CD14-positive monocyte (primary cell): ENCODE results near the gene IFRD1. TPM values are rescaled to one million over a fixed set of nuclear protein-coding genes. Genes with fewer than 3 reads are reported as not detected.

ENCODE experiments used
- DNase-seq, 3 donors: peaks; one replicate each; pipeline ENCODE4 v3.0.0-alpha.2; 2011 to 2022
- H2AFZ ChIP-seq: 2 replicates; pipeline ENCODE4 v1.6.0; 2012; ENCODE audit warnings: mild to moderate bottlenecking, low read depth, low read length, inconsistent platforms; ENCODE audit not compliant: insufficient read depth, poor library complexity, severe bottlenecking
- H3K27ac ChIP-seq, 2 donors: 1 replicate in 1 of 2; 2 replicates in 1 of 2; pipeline ENCODE4 v1.5.1; 2012 to 2013; ENCODE audit warnings: low read length in 2 of 2, control low read depth in 1 of 2, inconsistent platforms in 1 of 2, low read depth in 1 of 2, mild to moderate bottlenecking in 1 of 2
- H3K27me3 ChIP-seq, 2 donors: one replicate each; pipeline versions ENCODE4 v1.6.0 to v1.6.1; 2011 to 2013; ENCODE audit warnings: low read length in 2 of 2; ENCODE audit not compliant: control insufficient read depth in 2 of 2, insufficient read depth in 2 of 2
- H3K36me3 ChIP-seq, 2 donors: replicated peaks in 1 of 2; 1 replicate in 1 of 2; 2 replicates in 1 of 2; pipeline versions ENCODE4 v1.5.1 to v1.6.1; 2012 to 2013; ENCODE audit warnings: low read length in 2 of 2, control low read depth in 1 of 2, inconsistent platforms in 1 of 2, mild to moderate bottlenecking in 1 of 2; ENCODE audit not compliant: insufficient read depth in 2 of 2, control insufficient read depth in 1 of 2
- H3K4me1 ChIP-seq, 2 donors: 1 replicate in 1 of 2; 2 replicates in 1 of 2; pipeline versions ENCODE4 v1.5.1 to v1.6.1; 2012 to 2013; ENCODE audit warnings: low read length in 2 of 2, control low read depth in 1 of 2, inconsistent platforms in 1 of 2, mild to moderate bottlenecking in 1 of 2, moderate library complexity in 1 of 2; ENCODE audit not compliant: insufficient read depth in 2 of 2, control insufficient read depth in 1 of 2
- H3K4me2 ChIP-seq: replicated peaks from 2 replicates; pipeline ENCODE3; 2012; ENCODE audit warnings: low read length, moderate library complexity, mild to moderate bottlenecking; ENCODE audit not compliant: poor library complexity, severe bottlenecking; ENCODE audit errors: extremely low read depth
- H3K4me3 ChIP-seq, 3 experiments: fragments of 200-600 bp in 1 of 3; sonication (generic) in 1 of 3; replicated peaks in 1 of 3; 1 replicate in 2 of 3; 2 replicates in 1 of 3; pipeline ENCODE4 v1.5.1; 2011 to 2013; ENCODE audit warnings: low read length in 3 of 3, mild to moderate bottlenecking in 3 of 3, control low read depth in 2 of 3, low read depth in 2 of 3, inconsistent platforms in 1 of 3, moderate library complexity in 1 of 3
- H3K79me2 ChIP-seq: 2 replicates; pipeline ENCODE4 v1.6.0; 2012; ENCODE audit warnings: mild to moderate bottlenecking, control low read depth, inconsistent platforms, low read length, moderate library complexity; ENCODE audit not compliant: insufficient read depth
- H3K9ac ChIP-seq: 2 replicates; pipeline ENCODE4 v1.6.0; 2017; ENCODE audit warnings: low read length, mild to moderate bottlenecking; ENCODE audit not compliant: insufficient read depth, poor library complexity, severe bottlenecking
- H3K9me3 ChIP-seq, 2 donors: replicated peaks in 1 of 2; 1 replicate in 1 of 2; 2 replicates in 1 of 2; pipeline versions ENCODE4 v1.5.1 to v1.6.1; 2012 to 2013; ENCODE audit warnings: low read length in 2 of 2, control low read depth in 1 of 2; ENCODE audit not compliant: control insufficient read depth in 1 of 2, insufficient read depth in 1 of 2
- H4K20me1 ChIP-seq: 2 replicates; pipeline ENCODE4 v1.6.0; 2012; ENCODE audit warnings: mild to moderate bottlenecking, low read length, control low read depth, moderate library complexity; ENCODE audit not compliant: insufficient read depth
- H3K27ac Mint-ChIP-seq, 7 donors: one replicate each; pipeline ENCODE4 v1.8.0; 2020; ENCODE audit warnings: mild to moderate bottlenecking in 7 of 7, mixed read lengths in 7 of 7, moderate library complexity in 6 of 7, inconsistent platforms in 2 of 7
- H3K27me3 Mint-ChIP-seq, 3 donors: one replicate each; pipeline ENCODE4 v1.8.0; 2021 to 2022; ENCODE audit warnings: low read depth in 3 of 3, mild to moderate bottlenecking in 3 of 3, mixed read lengths in 3 of 3, moderate library complexity in 3 of 3, inconsistent platforms in 1 of 3
- H3K36me3 Mint-ChIP-seq, 2 donors: one replicate each; pipeline ENCODE4 v1.8.0; 2020; ENCODE audit warnings: mixed read lengths in 2 of 2, inconsistent platforms in 1 of 2, mild to moderate bottlenecking in 1 of 2
- H3K4me1 Mint-ChIP-seq: one replicate; pipeline ENCODE4 v1.8.0; 2020; ENCODE audit warnings: mild to moderate bottlenecking, mixed read lengths
- H3K4me3 Mint-ChIP-seq, 2 donors: one replicate each; pipeline ENCODE4 v1.8.0; 2020; ENCODE audit warnings: mild to moderate bottlenecking in 2 of 2, mixed read lengths in 2 of 2, moderate library complexity in 1 of 2
- H3K9me3 Mint-ChIP-seq, 7 donors: one replicate each; pipeline ENCODE4 v1.8.0; 2020 to 2022; ENCODE audit warnings: mixed read lengths in 7 of 7, mild to moderate bottlenecking in 6 of 7, moderate library complexity in 6 of 7, inconsistent platforms in 2 of 7
- WGBS: methylation state at CpG from one replicate; pipeline ENCODE4 v1.1.5; 2013; ENCODE audit warnings: missing lambda C conversion rate; ENCODE audit not compliant: insufficient coverage; 5-methylcytosine and 5-hydroxymethylcytosine counted together
- intact Hi-C, 2 donors: fragments of 100-400 bp; cut with micrococcal nuclease; formaldehyde crosslinking; loops; one replicate each; pipeline versions ENCODE4 v1.15.0 to v1.15.1; 2023
- polyA plus RNA-seq, 3 donors: library from polyadenylated mRNA; depleted of rRNA in 1 of 3; unstranded in 2 of 3; stranded (reverse) in 1 of 3; fragments of 300-500 nt in 2 of 3; fragments of >200 nt in 1 of 3; fragmentation: Illumina TruSeq in 2 of 3; gene quantifications; 1 replicate in 2 of 3; 2 replicates in 1 of 3; pipeline ENCODE4 v1.2.3, GENCODE V29; 2012 to 2021
- TF ChIP-seq, protein P1 (sequence below): fragments of 200-600 bp; IDR thresholded peaks from one replicate; pipeline ENCODE4 v1.8.0; 2022; ENCODE audit warnings: antibody characterized with exemption, mild to moderate bottlenecking

IFRD1 gene
- polyA plus RNA-seq, 3 donors: 13.6 to 81.6 (median 18.7) TPM

DNA sequence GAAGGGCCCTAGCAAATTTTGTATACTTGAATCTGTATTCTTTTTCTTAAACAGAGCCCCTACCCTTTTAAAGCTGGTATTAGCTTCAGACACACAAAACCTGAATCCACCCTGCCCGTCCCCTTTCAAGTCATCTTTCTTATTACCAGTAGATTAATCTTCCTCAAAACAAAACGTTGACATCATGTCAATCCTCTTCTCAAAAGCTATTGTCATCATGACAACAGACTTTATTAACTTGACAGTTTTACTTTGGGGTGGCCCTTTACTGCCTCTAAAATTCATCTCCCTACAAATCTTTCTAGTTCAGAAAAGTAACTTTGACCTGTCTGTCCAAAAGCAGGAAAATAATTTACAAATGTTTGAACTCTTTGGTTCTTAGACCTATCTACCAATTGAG lies 21.5 kb upstream of the IFRD1 start:
- no peaks in the 10 kb centered on the region for H3K27me3 ChIP-seq
- Mint-ChIP-seq H3K4me1 (peaks cover 6% of the 10 kb centered on the region), H3K27me3 (no peaks in the 10 kb centered on the region), H3K4me3 (no peak overlapping the region), H3K9me3 (peaks cover 0 to 2% (median 0%) of the 10 kb centered on the region in 7 donors), H3K27ac (no peak overlapping the region), H3K36me3 (no peaks in the 10 kb centered on the region)
- H3K4me1 ChIP-seq: peaks cover 0 to under 1% of the 10 kb centered on the region in 2 donors
- H3K36me3 ChIP-seq: no peaks in the 10 kb centered on the region
- no peak overlapping the region for H3K27ac ChIP-seq
- H2AFZ ChIP-seq: no peak overlapping the region
- H3K79me2 ChIP-seq: no peaks in the 10 kb centered on the region
- WGBS: 81% methylated on average over 2 of the region's 2 CpGs
- intact Hi-C loops: no loop called here
- H3K4me3 ChIP-seq: no peak overlapping the region
- TF ChIP-seq, protein P1, sequence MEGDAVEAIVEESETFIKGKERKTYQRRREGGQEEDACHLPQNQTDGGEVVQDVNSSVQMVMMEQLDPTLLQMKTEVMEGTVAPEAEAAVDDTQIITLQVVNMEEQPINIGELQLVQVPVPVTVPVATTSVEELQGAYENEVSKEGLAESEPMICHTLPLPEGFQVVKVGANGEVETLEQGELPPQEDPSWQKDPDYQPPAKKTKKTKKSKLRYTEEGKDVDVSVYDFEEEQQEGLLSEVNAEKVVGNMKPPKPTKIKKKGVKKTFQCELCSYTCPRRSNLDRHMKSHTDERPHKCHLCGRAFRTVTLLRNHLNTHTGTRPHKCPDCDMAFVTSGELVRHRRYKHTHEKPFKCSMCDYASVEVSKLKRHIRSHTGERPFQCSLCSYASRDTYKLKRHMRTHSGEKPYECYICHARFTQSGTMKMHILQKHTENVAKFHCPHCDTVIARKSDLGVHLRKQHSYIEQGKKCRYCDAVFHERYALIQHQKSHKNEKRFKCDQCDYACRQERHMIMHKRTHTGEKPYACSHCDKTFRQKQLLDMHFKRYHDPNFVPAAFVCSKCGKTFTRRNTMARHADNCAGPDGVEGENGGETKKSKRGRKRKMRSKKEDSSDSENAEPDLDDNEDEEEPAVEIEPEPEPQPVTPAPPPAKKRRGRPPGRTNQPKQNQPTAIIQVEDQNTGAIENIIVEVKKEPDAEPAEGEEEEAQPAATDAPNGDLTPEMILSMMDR: no peak
- H3K4me2 ChIP-seq: no peak overlapping the region
- DNase-seq: no peak
- H3K9ac ChIP-seq: no peak overlapping the region
- H4K20me1 ChIP-seq: no peaks in the 10 kb centered on the region
- no peaks in the 10 kb centered on the region for H3K9me3 ChIP-seq

GRCh38 chr7:112430649-112431048 lies 19.6 kb upstream of the IFRD1 start:
- peaks cover 4% of the 10 kb centered on the region for H3K4me1 Mint-ChIP-seq

More at GRCh38 chr7:112430649-112431048, 19.6 kb upstream of the IFRD1 start:
- no peaks in the 10 kb centered on the region for H3K27me3 ChIP-seq
- H3K4me3 ChIP-seq: no peak overlapping the region
- H3K4me1 ChIP-seq: no peaks in the 10 kb centered on the region
- Mint-ChIP-seq H3K4me3 (no peak overlapping the region), H3K27me3 (no peaks in the 10 kb centered on the region), H3K36me3 (no peaks in the 10 kb centered on the region), H3K27ac (no peak overlapping the region), H3K9me3 (peaks cover 0 to 3% (median 0%) of the 10 kb centered on the region in 7 donors)
- DNase-seq: no peak
- TF ChIP-seq, protein P1: no peak
- whole genome bisulfite sequencing: no CpG with 5 or more reads among the region's 2 CpGs
- H3K36me3 ChIP-seq: no peaks in the 10 kb centered on the region
- H3K9me3 ChIP-seq: no peaks in the 10 kb centered on the region
- H3K9ac ChIP-seq: no peak overlapping the region
- H3K27ac ChIP-seq: no peak overlapping the region
- intact Hi-C loops: no loop called here
- no peaks in the 10 kb centered on the region for H3K79me2 ChIP-seq
- H4K20me1 ChIP-seq: no peaks in the 10 kb centered on the region
- H3K4me2 ChIP-seq: no peak overlapping the region
- H2AFZ ChIP-seq: no peak overlapping the region
